Measurements from ENCODE around the gene RAD18.

The RAD18 gene

DNA sequence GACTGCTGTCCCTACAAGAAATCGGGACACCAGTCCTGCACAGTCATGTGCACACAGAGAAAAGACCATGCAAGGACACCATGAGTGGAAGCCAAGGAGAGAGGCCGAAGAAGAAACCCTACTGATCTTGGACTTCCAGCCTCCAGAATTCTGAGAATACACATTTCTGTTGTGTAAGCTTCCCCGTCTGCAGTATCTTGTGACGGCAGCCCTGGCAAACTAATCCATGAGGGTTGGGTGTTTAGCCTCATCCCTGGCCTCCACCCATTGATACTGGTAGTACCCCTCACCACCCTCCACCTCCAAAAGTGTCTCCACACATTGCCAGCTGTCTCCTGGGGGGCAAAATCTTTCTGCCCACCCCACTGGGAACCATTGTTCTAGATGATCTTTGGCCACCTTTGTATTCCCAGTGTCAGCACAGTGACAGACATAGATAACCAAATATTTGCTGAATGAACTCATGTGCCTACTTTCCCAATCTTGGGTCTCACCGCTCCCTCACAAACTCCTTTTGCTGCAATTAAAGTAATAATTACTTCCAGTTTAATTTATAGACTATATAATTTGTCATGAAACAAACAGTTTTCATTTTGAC lies 83.8 kb downstream of the RAD18 start:
- H3K9me3 ChIP-seq (replicated peaks in 1 of 11), result peaks cover 3 to 33% (median 22%) of the 10 kb centered on the region in 11 experiments; a peak in 17 of 22 replicates
- H3K27ac ChIP-seq, result no peak overlapping the region
- peaks cover 0 to 9% (median 0%) of the 10 kb centered on the region in 10 experiments; a peak in 5 of 20 replicates for H3K4me1 ChIP-seq
- no peak for TF ChIP-seq Cebpa-rat (IDR thresholded peaks at IDR 0.05)
- no peaks in the 10 kb centered on the region for H4K20me1 ChIP-seq
- no peak overlapping the region for H3K4me3 ChIP-seq
- H3K9ac ChIP-seq, result no peak overlapping the region
- H3K4me2 ChIP-seq, result no peak overlapping the region
- no peaks in the 10 kb centered on the region for H3K27me3 ChIP-seq
- H3K36me3 ChIP-seq, result peaks cover 59 to 94% (median 86%) of the 10 kb centered on the region in 11 experiments

DNA sequence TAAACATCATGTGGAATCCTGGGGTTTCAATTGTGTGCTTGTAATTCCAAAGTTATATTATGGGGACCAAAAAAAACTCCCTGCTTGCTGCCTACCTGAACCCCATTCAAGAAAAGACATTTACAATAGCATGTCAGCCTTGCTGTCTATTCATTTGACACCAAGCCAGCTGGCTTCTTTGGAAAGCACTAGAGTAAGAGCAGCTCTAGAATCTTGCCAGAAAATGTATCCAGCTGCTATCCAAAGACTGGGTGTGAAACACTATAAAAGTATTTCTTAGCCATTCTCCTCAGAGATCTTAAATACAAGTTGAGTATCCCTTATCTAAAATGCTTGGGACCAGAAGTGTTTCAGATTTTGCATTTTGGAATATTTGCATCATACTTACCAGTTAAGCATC lies 87.4 kb downstream of the RAD18 start:
- H3K4me3 ChIP-seq, result no peak overlapping the region
- H3K27ac ChIP-seq, result no peak overlapping the region
- H3K27me3 ChIP-seq, result no peaks in the 10 kb centered on the region
- no peaks in the 10 kb centered on the region for H3K4me1 ChIP-seq
- TF ChIP-seq Cebpa-rat (IDR thresholded peaks at IDR 0.05), result no peak
- H4K20me1 ChIP-seq, result no peaks in the 10 kb centered on the region
- peaks cover 3 to 24% (median 15%) of the 10 kb centered on the region in 11 experiments; a peak in 15 of 22 replicates for H3K9me3 ChIP-seq (replicated peaks in 1 of 11)
- H3K9ac ChIP-seq, result no peak overlapping the region
- no peak overlapping the region for H3K4me2 ChIP-seq
- H3K36me3 ChIP-seq, result peaks cover 44 to 59% (median 52%) of the 10 kb centered on the region in 11 experiments

DNA sequence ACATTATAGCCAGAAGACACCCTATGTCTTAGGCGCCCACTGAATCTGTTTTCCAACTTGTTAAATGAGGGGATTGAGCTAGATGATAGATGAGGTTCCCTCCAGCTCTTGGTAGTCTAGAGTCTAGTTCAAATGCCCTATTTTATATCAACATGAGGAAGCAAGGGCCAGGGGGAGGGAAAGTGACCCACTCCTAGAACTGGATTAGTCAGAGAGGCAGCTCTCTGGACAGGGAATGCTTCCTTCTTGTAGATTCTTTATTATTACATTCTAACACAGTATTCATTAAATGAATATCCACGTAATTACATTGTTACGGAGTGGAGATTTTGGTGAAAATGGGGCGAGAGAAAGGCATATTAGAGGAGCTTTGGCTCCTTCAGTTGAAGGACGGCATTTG lies 89.5 kb downstream of the RAD18 start:
- H3K9me3 ChIP-seq (replicated peaks in 1 of 11), result peaks cover 3 to 25% (median 15%) of the 10 kb centered on the region in 11 experiments; a peak in 15 of 22 replicates
- no peak for TF ChIP-seq Cebpa-rat (IDR thresholded peaks at IDR 0.05)

DNA sequence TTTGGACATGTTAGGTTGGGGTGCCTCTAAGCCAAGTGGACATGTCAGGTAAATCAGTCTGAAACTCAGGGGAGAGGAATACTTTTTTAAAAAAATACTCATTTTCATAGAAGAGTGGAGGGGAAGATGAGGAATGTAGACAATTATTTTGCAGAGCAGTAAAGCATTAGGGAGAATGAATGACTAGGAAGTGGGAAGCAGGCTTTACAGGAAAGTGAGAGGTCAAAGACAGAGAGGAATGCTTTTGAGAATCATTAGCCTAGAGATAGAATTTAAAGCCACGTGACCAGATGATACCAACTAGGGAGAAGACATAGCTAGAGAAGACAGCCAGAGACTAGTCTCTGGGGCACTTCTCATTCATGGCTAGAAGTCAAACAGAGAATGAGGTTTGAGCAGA lies 91.0 kb downstream of the RAD18 start:
- Histone ChIP-seq H3K9me3 (replicated peaks in 1 of 11) (peaks cover 3 to 25% (median 14%) of the 10 kb centered on the region in 11 experiments; a peak in 15 of 22 replicates), H3K27ac (no peak overlapping the region), H3K4me3 (no peak overlapping the region), H4K20me1 (no peaks in the 10 kb centered on the region), H3K27me3 (no peaks in the 10 kb centered on the region), H3K9ac (no peak overlapping the region), H3K36me3 (peaks cover 15 to 26% (median 17%) of the 10 kb centered on the region in 11 experiments), H3K4me2 (no peak overlapping the region), H3K4me1 (peaks cover 6 to 24% (median 15%) of the 10 kb centered on the region in 10 experiments; a peak in 15 of 20 replicates)
- TF ChIP-seq Cebpa-rat (IDR thresholded peaks at IDR 0.05), result no peak

More for the DNA sequence above, 89.5 kb downstream of the RAD18 start:
- Histone ChIP-seq H3K4me3 (no peak overlapping the region), H3K4me2 (no peak overlapping the region), H3K27ac (no peak overlapping the region), H3K4me1 (peaks cover 6 to 15% (median 9%) of the 10 kb centered on the region in 10 experiments; a peak in 9 of 20 replicates), H3K27me3 (no peaks in the 10 kb centered on the region), H3K36me3 (peaks cover 26 to 39% (median 31%) of the 10 kb centered on the region in 11 experiments), H3K9ac (no peak overlapping the region), H4K20me1 (no peaks in the 10 kb centered on the region)

DNA sequence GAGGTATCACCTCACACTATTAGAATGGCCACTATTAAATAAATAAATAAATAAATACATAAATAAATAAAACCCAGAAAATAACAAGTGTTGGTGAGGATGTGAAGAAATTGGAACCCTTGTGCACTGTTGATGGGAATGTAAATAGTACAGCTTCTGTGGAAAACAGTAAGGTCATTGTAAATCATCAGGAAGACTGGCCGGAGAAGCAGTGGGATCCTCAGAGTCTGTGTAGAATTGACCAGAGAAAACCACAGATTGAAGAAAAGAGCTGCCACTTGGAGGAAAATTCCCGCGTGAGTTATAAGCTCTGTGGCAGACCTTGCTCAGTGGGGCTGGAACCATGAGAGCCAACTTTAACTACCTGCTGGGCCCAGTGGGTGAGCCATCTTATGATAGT lies 92.0 kb downstream of the RAD18 start:
- no peak overlapping the region for H3K4me3 ChIP-seq
- TF ChIP-seq Cebpa-rat (IDR thresholded peaks at IDR 0.05), result no peak
- H3K9ac ChIP-seq, result no peak overlapping the region
- no peaks in the 10 kb centered on the region for H4K20me1 ChIP-seq
- no peaks in the 10 kb centered on the region for H3K27me3 ChIP-seq
- no peak overlapping the region for H3K4me2 ChIP-seq
- peaks cover 6 to 16% (median 8%) of the 10 kb centered on the region in 11 experiments; a peak in 19 of 22 replicates for H3K36me3 ChIP-seq
- H3K9me3 ChIP-seq (replicated peaks in 1 of 11), result peaks cover 0 to 15% (median 6%) of the 10 kb centered on the region in 11 experiments; a peak in 10 of 22 replicates
- peaks cover 6 to 24% (median 15%) of the 10 kb centered on the region in 10 experiments; a peak in 15 of 20 replicates for H3K4me1 ChIP-seq
- H3K27ac ChIP-seq, result no peak overlapping the region

DNA sequence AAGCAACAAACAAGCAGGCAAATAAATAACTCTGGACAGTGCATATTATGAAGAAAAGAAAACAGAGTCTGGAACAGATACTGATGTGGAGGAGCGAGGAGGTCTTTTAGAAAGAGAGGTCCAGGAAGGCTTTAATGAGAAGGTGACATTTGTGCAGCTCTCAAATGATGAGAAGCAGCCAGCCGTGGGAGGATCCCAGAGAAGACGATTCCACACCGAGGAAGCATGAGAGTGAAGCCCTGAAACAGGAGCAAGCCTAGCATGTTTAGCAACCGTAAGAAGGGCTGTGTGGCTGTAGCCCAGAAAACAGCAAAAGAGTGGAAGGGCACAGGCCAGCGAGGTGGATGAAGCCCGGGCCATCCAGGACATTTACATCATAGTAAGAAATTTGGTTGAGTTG lies 93.1 kb downstream of the RAD18 start:
- Histone ChIP-seq H3K27ac (no peak overlapping the region), H3K9ac (no peak overlapping the region), H3K36me3 (peaks cover 0 to 9% (median 0%) of the 10 kb centered on the region in 11 experiments; a peak in 4 of 22 replicates), H3K27me3 (no peaks in the 10 kb centered on the region), H3K9me3 (replicated peaks in 1 of 11) (peaks cover 0 to 7% (median 0%) of the 10 kb centered on the region in 11 experiments; a peak in 1 of 22 replicates), H3K4me1 (peaks cover 15 to 35% (median 23%) of the 10 kb centered on the region in 10 experiments), H4K20me1 (no peaks in the 10 kb centered on the region), H3K4me3 (no peak overlapping the region), H3K4me2 (no peak overlapping the region)
- TF ChIP-seq Cebpa-rat (IDR thresholded peaks at IDR 0.05), result no peak

DNA sequence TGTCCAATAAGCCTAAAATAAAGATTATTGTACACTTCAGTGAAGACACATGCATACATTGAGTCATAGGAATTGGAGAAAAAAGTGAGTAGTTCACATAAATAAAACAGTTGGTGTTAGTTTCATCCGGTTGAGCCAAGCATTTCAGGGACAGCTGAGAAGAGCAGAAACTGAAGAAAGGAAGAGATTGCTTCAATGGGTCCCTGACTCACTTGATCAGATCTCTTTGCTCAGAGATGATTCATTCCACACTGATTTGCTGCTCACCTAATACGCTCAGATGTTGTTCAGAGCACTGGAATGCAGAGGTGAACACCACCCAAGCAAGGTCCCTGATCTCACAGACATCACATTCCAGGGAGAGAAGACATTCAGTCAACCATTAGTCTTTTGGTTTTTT lies 93.7 kb downstream of the RAD18 start:
- H3K4me2 ChIP-seq, result no peak overlapping the region; a peak in 2 of 22 replicates
- peaks cover 19 to 40% (median 28%) of the 10 kb centered on the region in 10 experiments for H3K4me1 ChIP-seq
- H3K27ac ChIP-seq, result 0 out of 22 replicates have a peak overlapping the region, but pooled peaks of 1 of the 11 experiments have one; percentile 3
- no peaks in the 10 kb centered on the region for H3K27me3 ChIP-seq
- H3K36me3 ChIP-seq, result peaks cover 0 to 9% (median 0%) of the 10 kb centered on the region in 11 experiments; a peak in 4 of 22 replicates
- no peaks in the 10 kb centered on the region for H4K20me1 ChIP-seq
- no peak overlapping the region for H3K9ac ChIP-seq
- H3K9me3 ChIP-seq (replicated peaks in 1 of 11), result peaks cover 0 to 7% (median 0%) of the 10 kb centered on the region in 11 experiments; a peak in 1 of 22 replicates
- H3K4me3 ChIP-seq, result no peak overlapping the region
- no peak for TF ChIP-seq Cebpa-rat (IDR thresholded peaks at IDR 0.05)

DNA sequence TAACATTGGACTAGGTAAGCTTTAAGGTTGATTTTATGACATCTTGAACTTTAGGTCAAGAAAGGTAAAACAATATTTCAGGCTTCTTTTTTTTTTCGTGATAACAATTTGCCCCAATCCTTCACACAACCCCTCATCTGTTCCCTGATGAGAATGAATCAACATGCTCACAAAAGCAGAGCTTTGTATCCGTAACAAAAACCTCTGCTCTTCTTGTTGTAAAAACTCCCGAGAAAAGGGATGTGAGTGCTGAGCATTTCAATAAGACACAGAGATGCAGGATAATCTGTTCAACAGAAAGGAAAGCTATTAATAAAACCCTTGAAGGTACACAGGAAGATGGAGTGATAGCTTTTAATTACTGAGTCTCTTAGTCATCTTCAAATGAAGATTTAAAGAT lies 94.3 kb downstream of the RAD18 start:
- no peak overlapping the region for H3K9ac ChIP-seq
- peak overlapping the region in 1 of 11 experiments; percentile 36; a peak in 2 of 22 replicates for H3K4me2 ChIP-seq
- H3K27me3 ChIP-seq, result no peaks in the 10 kb centered on the region
- no peak for TF ChIP-seq Cebpa-rat (IDR thresholded peaks at IDR 0.05)
- peaks cover 0 to 7% (median 0%) of the 10 kb centered on the region in 11 experiments; a peak in 2 of 22 replicates for H3K9me3 ChIP-seq (replicated peaks in 1 of 11)
- 0 out of 22 replicates have a peak overlapping the region, but pooled peaks of 1 of the 11 experiments have one; percentile 3 for H3K27ac ChIP-seq
- H3K4me3 ChIP-seq, result no peak overlapping the region
- H3K4me1 ChIP-seq, result peaks cover 26 to 46% (median 34%) of the 10 kb centered on the region in 10 experiments
- peaks cover 0 to 9% (median 0%) of the 10 kb centered on the region in 11 experiments; a peak in 5 of 22 replicates for H3K36me3 ChIP-seq
- H4K20me1 ChIP-seq, result no peaks in the 10 kb centered on the region

DNA sequence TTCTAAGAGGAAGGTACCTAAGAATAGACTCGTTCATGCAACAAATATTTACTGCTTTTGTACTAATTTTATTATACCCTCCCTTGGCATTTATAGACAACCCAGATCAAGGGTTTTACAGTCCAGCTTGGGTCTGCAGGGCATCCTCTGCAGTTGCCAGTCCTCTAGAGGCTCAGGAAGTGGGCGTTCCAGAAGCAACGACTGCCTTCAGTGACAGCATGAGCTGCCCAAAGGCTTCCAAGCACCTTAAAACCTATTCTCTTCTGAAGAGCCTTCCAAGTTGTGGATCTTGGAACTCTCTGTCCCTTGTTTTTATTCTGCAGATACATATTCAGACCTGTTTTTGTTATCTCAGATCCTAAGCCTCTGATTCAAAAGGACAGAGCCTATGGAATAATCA lies 95.6 kb downstream of the RAD18 start:
- Histone ChIP-seq H4K20me1 (no peaks in the 10 kb centered on the region), H3K4me1 (peaks cover 32 to 49% (median 37%) of the 10 kb centered on the region in 10 experiments), H3K36me3 (peaks cover 0 to 19% (median 0%) of the 10 kb centered on the region in 11 experiments; a peak in 8 of 22 replicates), H3K4me2 (peak overlapping the region in 4 of 11 experiments; percentile 14 to 36 (median 23); a peak in 6 of 22 replicates), H3K4me3 (no peak overlapping the region), H3K27ac (no peak overlapping the region), H3K27me3 (no peaks in the 10 kb centered on the region), H3K9ac (no peak overlapping the region), H3K9me3 (replicated peaks in 1 of 11) (peaks cover 0 to 8% (median 6%) of the 10 kb centered on the region in 11 experiments; a peak in 5 of 22 replicates)
- TF ChIP-seq Cebpa-rat (IDR thresholded peaks at IDR 0.05), result no peak

Measured in BLaER1 treated with 17β-estradiol and CSF1 and Interleukin-3, amounts not matched to agents 10 nM and 100 nM (cell line).